Left lung (tissue), 10 donors: ENCODE measurements around the gene HOMER2. TPM values are rescaled to one million over a fixed set of nuclear protein-coding genes. Genes with fewer than 3 reads are reported as not detected.

Experiments
- ATAC-seq: fragments of 200-7000 bp; cut with Tn5 transposase; one replicate; pipeline ENCODE4 v1.9.1; 2020; ENCODE audit warnings: moderate library complexity
- DNase-seq, 4 donors: peaks; one replicate each; pipeline ENCODE4 v3.0.0-alpha.2; 2013 to 2020
- H3K27ac ChIP-seq, 2 donors: fragments of 200-600 bp; sonication (generic) in 1 of 2; one replicate each; pipeline versions ENCODE4 v1.5.0 to v1.8.0; 2020 to 2021
- H3K27me3 ChIP-seq, 2 donors: fragments of 200-600 bp; sonication (generic) in 1 of 2; one replicate each; pipeline versions ENCODE4 v1.5.0 to v1.8.0; 2020 to 2021
- H3K36me3 ChIP-seq, 2 donors: fragments of 200-600 bp; sonication (generic) in 1 of 2; one replicate each; pipeline versions ENCODE4 v1.5.0 to v1.8.0; 2020 to 2021
- H3K4me1 ChIP-seq, 2 donors: fragments of 200-600 bp; one replicate each; pipeline ENCODE4 v1.8.0; 2021
- H3K4me3 ChIP-seq, 2 donors: fragments of 200-600 bp; sonication (generic) in 1 of 2; one replicate each; pipeline versions ENCODE4 v1.5.0 to v1.8.0; 2020 to 2021; ENCODE audit warnings: mild to moderate bottlenecking in 1 of 2
- H3K9me3 ChIP-seq, 2 donors: fragments of 200-600 bp; sonication (generic) in 1 of 2; one replicate each; pipeline versions ENCODE4 v1.5.0 to v1.8.0; 2020 to 2021
- CTCF ChIP-seq, 2 donors: fragments of 200-600 bp; sonication (generic) in 1 of 2; IDR thresholded peaks; one replicate each; pipeline versions ENCODE4 v1.5.0 to v1.8.0; 2021; ENCODE audit warnings: antibody characterized with exemption in 2 of 2
- intact Hi-C, 2 donors: fragments of 100-400 bp; cut with DNase I; formaldehyde crosslinking; loops; one replicate each; pipeline versions ENCODE4 v1.11.2 to v1.14.2; 2022
- polyA plus RNA-seq, 6 donors: library from polyadenylated mRNA; unstranded; fragments of 120-200 nt; gene quantifications; one replicate each; pipeline ENCODE4 v1.2.1, GENCODE V29; 2013; ENCODE audit not compliant: insufficient read length in 6 of 6
- total RNA-seq, 2 donors: library from RNA; stranded (reverse); fragmentation: NEBNext Ultra II Directional; extraction: Animal tissue kit (Norgen Biotek cat#: 25700); gene quantifications; one replicate each; pipeline ENCODE4 v1.2.1, GENCODE V29; 2021
- donor health status: DM: no; HTN: yes; CAD: no.
- donor health status: DM: no; HTN: no; CAD: no.

Gene HOMER2
- total and polyA plus RNA-seq, 8 donors = 17.3 to 22.4 (median 19.0) TPM

GRCh38 chr15:82966671-82967071 is 14.2 kb upstream of the HOMER2 start:
- no peaks in the 10 kb centered on the region for H3K9me3 ChIP-seq
- H3K27me3 ChIP-seq = no peaks in the 10 kb centered on the region
- TF ChIP-seq CTCF (IDR thresholded peaks at IDR 0.05) = no peak
- no peak overlapping the region for H3K27ac ChIP-seq
- H3K4me3 ChIP-seq = no peak overlapping the region
- ATAC-seq (no peak), DNase-seq (no peak)
- H3K36me3 ChIP-seq = no peaks in the 10 kb centered on the region
- no peaks in the 10 kb centered on the region for H3K4me1 ChIP-seq
- intact Hi-C loops = no loop called here

- intact Hi-C loops = no loop called here
- no peaks in the 10 kb centered on the region for H3K9me3 ChIP-seq
- H3K4me1 ChIP-seq = no peaks in the 10 kb centered on the region
- no peaks in the 10 kb centered on the region for H3K27me3 ChIP-seq
- no peak overlapping the region for H3K27ac ChIP-seq
- H3K4me3 ChIP-seq = no peak overlapping the region
- DNase-seq = no peak
- ATAC-seq = no peak
- no peaks in the 10 kb centered on the region for H3K36me3 ChIP-seq
- TF ChIP-seq CTCF (IDR thresholded peaks at IDR 0.05) = no peak
These were observed 12.4 kb upstream of the HOMER2 start for GRCh38 chr15:82964890-82965289.

GRCh38 chr15:82963471-82964341 is 11.2 kb upstream of the HOMER2 start:
- H3K27me3 ChIP-seq = no peaks in the 10 kb centered on the region
- DNase-seq = no peak
- no peaks in the 10 kb centered on the region for H3K36me3 ChIP-seq
- no peaks in the 10 kb centered on the region for H3K4me1 ChIP-seq
- intact Hi-C loops = no loop called here
- H3K9me3 ChIP-seq = no peaks in the 10 kb centered on the region
- H3K27ac ChIP-seq = no peak overlapping the region
- no peak for ATAC-seq
- TF ChIP-seq CTCF (IDR thresholded peaks at IDR 0.05) = no peak
- no peak overlapping the region for H3K4me3 ChIP-seq

GRCh38 chr15:82960766-82961165 is 8.2 kb upstream of the HOMER2 start:
- Histone ChIP-seq H3K9me3 (no peaks in the 10 kb centered on the region), H3K4me1 (no peaks in the 10 kb centered on the region), H3K27ac (no peak overlapping the region), H3K27me3 (no peaks in the 10 kb centered on the region), H3K4me3 (no peak overlapping the region), H3K36me3 (no peaks in the 10 kb centered on the region)
- intact Hi-C loops = no loop called here
- DNase-seq (no peak), ATAC-seq (no peak)
- TF ChIP-seq CTCF (IDR thresholded peaks at IDR 0.05) = no peak

- intact Hi-C loops = no loop called here
- ATAC-seq = no peak
- DNase-seq = no peak
- TF ChIP-seq CTCF (IDR thresholded peaks at IDR 0.05) = no peak
- Histone ChIP-seq H3K27ac (no peak overlapping the region), H3K9me3 (no peaks in the 10 kb centered on the region), H3K36me3 (no peaks in the 10 kb centered on the region), H3K4me1 (no peaks in the 10 kb centered on the region), H3K27me3 (no peaks in the 10 kb centered on the region), H3K4me3 (no peak overlapping the region)
These were observed 6.9 kb upstream of the HOMER2 start for GRCh38 chr15:82959423-82959822.
